ENCODE results near the gene SH2D1B. TPM values are rescaled to one million over a fixed set of nuclear protein-coding genes. Genes with fewer than 3 reads are reported as not detected.
"Not testable (repeated sequence)": the region's sequence is repeated elsewhere in the genome, so short reads cannot be mapped to it uniquely, and the experiment has no call there.

Gene SH2D1B
- total RNA-seq, 2 experiments from 2014 or later: not detected

DNA sequence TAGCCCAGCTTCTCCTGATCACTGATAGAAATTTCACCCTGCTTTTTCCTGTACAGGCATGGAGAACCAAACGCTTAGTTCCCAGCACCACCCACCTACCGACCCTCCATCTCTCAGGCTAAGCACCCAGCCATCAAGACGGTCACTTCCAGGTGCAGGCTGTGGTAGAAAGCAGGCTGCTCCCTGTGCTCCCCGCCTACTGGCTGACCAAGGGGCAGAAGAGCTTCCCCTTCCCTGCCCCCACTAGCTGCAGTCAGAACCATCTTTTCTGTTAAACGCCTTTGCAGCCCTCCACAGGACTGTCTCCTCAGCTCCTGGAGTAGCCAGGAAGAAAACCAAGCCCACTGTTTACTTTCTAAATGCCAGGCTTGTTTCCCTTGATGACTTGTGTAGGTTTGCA is 58.2 kb downstream of the SH2D1B start:
- no peaks in the 10 kb centered on the region for H3K9me3 Mint-ChIP-seq (ENCODE audit: low read depth)
- no peak overlapping the region for H3K27ac Mint-ChIP-seq
- no peak overlapping the region for H3K4me3 Mint-ChIP-seq
- DNase-seq (no peak), ATAC-seq (no peak)
- ChIA-PET CTCF (interaction anchor here (1.2 kb wide), 1 partner anchor 9 kb away, joined by 3 read pairs; no protein-coding TSS in a partner anchor), POLR2A (no interaction called here)
- intact Hi-C loops (cut with DNase I, micrococcal nuclease): no loop called here
- H3K4me1 Mint-ChIP-seq: no peaks in the 10 kb centered on the region
- no peaks in the 10 kb centered on the region for H3K27me3 Mint-ChIP-seq
- H3K36me3 Mint-ChIP-seq (ENCODE audit: low read depth): no peaks in the 10 kb centered on the region

DNA sequence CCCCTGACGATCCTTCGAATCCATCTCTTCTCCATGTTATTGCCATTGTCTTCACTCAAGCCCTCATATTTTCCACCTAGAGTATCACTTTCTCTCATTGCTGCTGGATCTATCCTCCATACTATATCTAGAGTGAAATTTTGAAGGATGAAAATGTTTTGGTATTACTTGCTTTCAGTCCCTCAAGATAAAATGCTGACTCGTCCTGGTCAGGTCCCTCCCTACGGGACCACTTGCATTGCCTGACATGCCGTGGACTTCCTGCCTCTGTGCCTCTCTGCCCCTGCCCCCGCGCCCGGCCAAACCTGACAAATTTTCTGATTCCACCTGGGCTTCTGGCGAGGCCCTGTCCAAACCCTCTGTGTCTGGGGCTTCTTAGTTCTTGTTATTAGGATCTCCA is 58.9 kb downstream of the SH2D1B start:
- Mint-ChIP-seq H3K27me3 (no peaks in the 10 kb centered on the region), H3K9me3 (ENCODE audit: low read depth) (no peaks in the 10 kb centered on the region), H3K36me3 (ENCODE audit: low read depth) (no peaks in the 10 kb centered on the region), H3K4me1 (no peaks in the 10 kb centered on the region), H3K4me3 (no peak overlapping the region), H3K27ac (no peak overlapping the region)
- ATAC-seq (no peak), DNase-seq (no peak)
- ChIA-PET POLR2A (no interaction called here), CTCF (interaction anchor here (0.6 to 0.8 kb wide), 2 partner anchors 14 to 31 kb away, joined by 3 to 5 read pairs; no protein-coding TSS in a partner anchor)
- intact Hi-C loops (cut with DNase I, micrococcal nuclease): no loop called here

DNA sequence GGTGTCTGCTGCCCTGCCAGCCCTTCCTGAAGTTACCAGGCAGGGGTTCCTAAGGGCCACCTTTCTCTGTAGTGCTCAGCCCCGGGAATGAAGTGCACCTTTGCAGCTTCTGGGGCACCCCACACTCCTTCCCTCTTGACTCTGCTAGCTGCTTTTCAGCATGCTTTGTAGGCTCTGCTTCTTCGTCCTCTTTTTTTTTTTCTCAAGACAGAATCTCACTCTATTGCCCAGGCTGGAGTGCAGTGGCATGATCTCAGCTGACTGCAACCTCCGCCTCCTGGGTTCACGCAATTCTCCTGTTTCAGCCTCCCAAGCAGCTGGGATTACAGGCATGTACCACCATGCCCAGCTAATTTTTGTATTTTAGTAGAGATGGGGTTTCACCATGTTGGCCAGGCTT is 60.1 kb downstream of the SH2D1B start:
- CTCF ChIA-PET; H3K4me3 Mint-ChIP-seq; intact Hi-C loops (cut with DNase I, micrococcal nuclease): not testable (repeated sequence)

GRCh38 chr1:162351246-162351842 is 60.6 kb downstream of the SH2D1B start:
- no peaks in the 10 kb centered on the region for H3K4me1 Mint-ChIP-seq
- POLR2A ChIA-PET: no interaction called here
- no peak overlapping the region for H3K27ac Mint-ChIP-seq
- DNase-seq: no peak
- H3K4me3 Mint-ChIP-seq: no peak overlapping the region
- no peaks in the 10 kb centered on the region for H3K9me3 Mint-ChIP-seq (ENCODE audit: low read depth)
- no peaks in the 10 kb centered on the region for H3K36me3 Mint-ChIP-seq (ENCODE audit: low read depth)
- ATAC-seq: no peak
- intact Hi-C loops (cut with DNase I, micrococcal nuclease): no loop called here
- no peaks in the 10 kb centered on the region for H3K27me3 Mint-ChIP-seq
- CTCF ChIA-PET: no interaction called here

More for the DNA sequence above, 60.1 kb downstream of the SH2D1B start:
- H3K4me1 Mint-ChIP-seq; H3K9me3 Mint-ChIP-seq (ENCODE audit: low read depth); POLR2A ChIA-PET; H3K27ac Mint-ChIP-seq; H3K36me3 Mint-ChIP-seq (ENCODE audit: low read depth); ATAC-seq; H3K27me3 Mint-ChIP-seq; DNase-seq: not testable (repeated sequence)

DNA sequence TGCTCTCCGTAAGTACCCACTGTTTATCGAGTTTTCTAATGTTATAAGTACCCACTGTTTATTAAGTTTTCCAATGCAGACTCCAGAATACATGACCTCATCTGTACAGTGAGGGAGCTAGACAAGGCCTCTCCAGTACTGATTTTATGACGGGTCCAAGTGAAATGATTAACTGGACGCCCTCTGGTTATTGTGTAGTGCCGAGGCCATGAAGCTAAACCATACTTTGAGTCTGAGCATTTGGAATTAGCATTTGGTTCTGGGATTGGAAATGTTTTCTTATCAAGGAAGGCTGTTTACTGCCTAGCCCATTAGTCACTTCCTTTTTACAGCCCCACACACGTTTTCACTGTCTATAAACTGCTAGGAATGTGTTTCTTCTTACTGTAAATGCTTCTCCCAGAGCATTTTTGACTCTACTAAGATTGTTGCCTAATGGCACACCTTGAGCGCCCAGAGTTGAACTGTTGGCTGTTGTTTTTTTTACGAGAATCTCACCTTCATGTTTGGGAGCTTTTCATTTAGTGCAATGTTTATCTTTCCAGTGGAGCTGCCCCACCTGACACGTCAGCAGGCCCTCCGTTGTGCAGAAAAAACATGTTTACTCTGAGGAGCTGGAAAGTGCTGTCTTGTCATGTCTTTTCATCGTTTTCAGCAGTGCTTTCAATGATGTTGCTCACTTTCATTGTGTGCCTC is 62.2 kb downstream of the SH2D1B start:
- DNase-seq (no peak), ATAC-seq (no peak)
- Mint-ChIP-seq H3K9me3 (ENCODE audit: low read depth) (no peaks in the 10 kb centered on the region), H3K27ac (no peak overlapping the region), H3K36me3 (ENCODE audit: low read depth) (no peaks in the 10 kb centered on the region), H3K27me3 (no peaks in the 10 kb centered on the region), H3K4me3 (no peak overlapping the region), H3K4me1 (no peaks in the 10 kb centered on the region)
- intact Hi-C loops (cut with DNase I, micrococcal nuclease): no loop called here
- ChIA-PET POLR2A (no interaction called here), CTCF (no interaction called here)

DNA sequence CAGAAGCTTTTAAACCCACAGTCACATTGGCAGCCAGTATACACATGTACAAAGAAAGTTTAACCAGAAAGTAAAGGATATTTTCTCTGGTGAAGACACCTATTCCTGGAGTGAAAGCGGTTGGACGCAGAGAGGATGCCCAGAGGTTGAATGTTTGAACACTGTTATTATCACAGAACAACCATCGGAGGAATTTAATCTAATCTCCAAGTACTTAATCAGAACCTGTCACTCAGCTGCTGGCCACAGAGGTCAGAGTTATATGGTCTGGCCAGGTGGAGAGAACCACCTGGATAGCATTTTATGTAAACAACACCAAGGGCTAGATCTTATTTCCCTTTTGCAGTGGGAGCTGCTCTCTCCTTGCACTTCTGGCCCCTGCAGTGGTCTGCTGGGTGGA is 64.7 kb downstream of the SH2D1B start:
- ATAC-seq: no peak

More for the DNA sequence above, 64.7 kb downstream of the SH2D1B start:
- POLR2A ChIA-PET: no interaction called here
- no peak for DNase-seq
- CTCF ChIA-PET: interaction anchor here (1.2 kb wide), 1 partner anchor 9 kb away, joined by 3 read pairs; no protein-coding TSS in a partner anchor
- intact Hi-C loops (cut with DNase I, micrococcal nuclease): no loop called here
- Mint-ChIP-seq H3K4me3 (no peak overlapping the region), H3K36me3 (ENCODE audit: low read depth) (no peaks in the 10 kb centered on the region), H3K27ac (no peak overlapping the region), H3K27me3 (no peaks in the 10 kb centered on the region), H3K4me1 (no peaks in the 10 kb centered on the region), H3K9me3 (ENCODE audit: low read depth) (no peaks in the 10 kb centered on the region)

Other genes starting within 250 kb of the SH2D1B start
- gene SPATA46, start 35.3 kb downstream of the SH2D1B start, total RNA-seq: not detected
- under 1 TPM; 0.16 TPM for gene C1orf226, start 30.4 kb downstream of the SH2D1B start, total RNA-seq
- gene UHMK1, start 85.7 kb upstream of the SH2D1B start, total RNA-seq: 10 to 100 TPM; 35.1 to 48.1 TPM
- gene UAP1, start 149.6 kb upstream of the SH2D1B start, total RNA-seq: 10 to 100 TPM; 29.7 to 34.8 TPM
- under 1 TPM; 0.21 to 0.23 TPM for gene DDR2, start 220.3 kb upstream of the SH2D1B start, total RNA-seq